ENCODE measurements around the gene PRRX2. TPM values are rescaled to one million over a fixed set of nuclear protein-coding genes. Genes with fewer than 3 reads are reported as not detected.
"Not testable (repeated sequence)": the region's sequence is repeated elsewhere in the genome, so short reads cannot be mapped to it uniquely, and the experiment has no call there.

PRRX2 gene
- total and polyA plus RNA-seq, 7 experiments from 2014 or later = 1.1 TPM; not detected in 6

DNA sequence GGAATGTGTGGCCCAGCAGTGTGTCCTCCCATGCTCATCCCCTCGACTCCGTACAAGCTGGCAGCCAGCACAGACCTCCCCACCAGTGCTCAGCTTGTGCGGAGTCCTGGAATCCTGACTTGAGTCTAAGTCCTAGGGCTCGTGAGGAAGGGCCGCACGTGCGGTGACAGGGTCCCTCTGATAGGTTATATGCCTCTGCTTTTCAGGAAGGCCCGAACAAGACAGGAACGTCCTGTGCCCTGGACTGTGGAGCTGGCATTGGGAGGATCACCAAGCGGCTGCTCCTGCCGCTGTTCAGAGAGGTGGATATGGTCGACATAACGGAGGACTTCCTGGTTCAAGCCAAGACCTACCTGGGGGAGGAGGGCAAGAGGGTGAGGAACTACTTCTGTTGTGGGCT is 31.6 kb upstream of the PRRX2 start:
- H3K27me3 Mint-ChIP-seq = no peaks in the 10 kb centered on the region
- no peak for DNase-seq
- peaks cover 0 to 13% (median 9%) of the 10 kb centered on the region in 5 donors for H3K36me3 Mint-ChIP-seq
- H3K4me3 Mint-ChIP-seq = no peak overlapping the region
- no peak overlapping the region for H3K27ac Mint-ChIP-seq
- ChIA-PET POLR2A (interaction anchor here (0.6 kb wide), 1 partner anchor 253 kb away, joined by 3 read pairs; no protein-coding TSS in a partner anchor), CTCF (interaction anchor here (1.2 kb wide), 1 partner anchor 10 kb away, joined by 3 read pairs; no protein-coding TSS in a partner anchor)
- H3K9me3 ChIP-seq (ENCODE audit: control insufficient read depth in 2 of 3, low read length in 3 of 3) = no peaks in the 10 kb centered on the region
- no peak for ATAC-seq
- H3K27ac ChIP-seq (ENCODE audit: low read depth, low read length) = no peak overlapping the region
- peaks cover 6 to 11% of the 10 kb centered on the region in 2 donors for H3K4me1 ChIP-seq (ENCODE audit: control insufficient read depth in 2 of 2, insufficient read depth in 2 of 2, low read length in 2 of 2)
- intact Hi-C loops (cut with micrococcal nuclease) = no loop called here
- peaks cover 0 to 2% (median 0%) of the 10 kb centered on the region in 11 donors for H3K9me3 Mint-ChIP-seq
- H3K4me1 Mint-ChIP-seq = peaks cover 26 to 43% (median 40%) of the 10 kb centered on the region in 7 donors
- H3K27me3 ChIP-seq (ENCODE audit: control insufficient read depth in 2 of 2, insufficient read depth in 2 of 2, low read length in 2 of 2) = no peaks in the 10 kb centered on the region
- no peak overlapping the region for H3K4me3 ChIP-seq (ENCODE audit: low read length)
- peaks cover 6 to 77% (median 18%) of the 10 kb centered on the region in 3 experiments for H3K36me3 ChIP-seq (ENCODE audit: control insufficient read depth in 2 of 3, insufficient read depth in 3 of 3, low read length in 3 of 3)

DNA sequence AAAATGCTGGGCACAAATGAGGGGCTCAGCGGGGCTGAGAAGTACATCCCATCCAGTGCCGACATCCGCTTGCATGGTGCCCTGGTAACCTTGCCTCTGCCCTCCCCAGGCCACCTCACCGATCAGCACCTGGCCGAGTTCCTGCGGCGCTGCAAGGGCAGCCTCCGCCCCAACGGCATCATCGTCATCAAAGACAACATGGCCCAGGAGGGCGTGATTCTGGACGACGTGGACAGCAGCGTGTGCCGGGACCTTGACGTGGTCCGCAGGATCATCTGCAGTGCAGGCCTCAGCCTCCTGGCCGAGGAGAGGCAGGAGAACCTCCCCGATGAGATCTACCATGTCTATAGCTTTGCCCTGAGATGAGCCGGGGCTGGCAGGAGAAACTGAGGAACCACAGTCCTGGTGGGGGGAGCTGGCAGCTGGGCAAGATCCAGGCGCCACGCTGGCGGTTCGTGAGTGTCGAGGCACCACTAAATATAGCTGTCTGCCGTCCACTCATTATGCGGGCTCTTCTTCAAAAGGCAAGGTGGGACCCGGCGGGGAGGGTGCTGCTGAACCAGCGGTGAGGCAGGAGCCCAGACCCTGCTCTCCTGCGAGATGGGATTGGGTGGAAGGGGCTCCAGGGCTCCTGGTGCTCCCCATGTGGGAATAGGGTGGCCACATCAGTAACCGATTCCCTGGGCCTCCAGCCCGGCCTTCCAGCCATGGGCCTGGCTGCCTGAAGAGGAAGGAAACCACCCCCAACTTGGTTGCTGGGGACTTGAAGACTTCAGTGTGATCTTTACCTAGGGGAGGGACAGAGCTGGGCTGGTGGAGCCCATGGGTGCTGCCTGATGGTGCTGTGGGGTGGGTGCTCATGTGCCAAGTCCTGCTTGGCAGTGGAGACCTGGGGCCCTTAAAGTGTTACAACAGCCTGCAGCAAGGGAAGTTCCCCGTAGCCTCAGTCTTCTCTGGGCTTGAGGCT is 30.1 kb upstream of the PRRX2 start:
- ChIA-PET POLR2A (interaction anchor here (0.6 kb wide), 1 partner anchor 10 kb away, joined by 3 read pairs; no protein-coding TSS in a partner anchor), CTCF (no interaction called here)
- Histone ChIP-seq H3K27ac (ENCODE audit: low read depth, low read length) (no peak overlapping the region), H3K4me3 (ENCODE audit: low read length) (no peak overlapping the region), H3K36me3 (ENCODE audit: control insufficient read depth in 2 of 3, insufficient read depth in 3 of 3, low read length in 3 of 3) (peaks cover 6 to 90% (median 18%) of the 10 kb centered on the region in 3 experiments), H3K4me1 (ENCODE audit: control insufficient read depth in 2 of 2, insufficient read depth in 2 of 2, low read length in 2 of 2) (peaks cover 3 to 9% of the 10 kb centered on the region in 2 donors), H3K27me3 (ENCODE audit: control insufficient read depth in 2 of 2, insufficient read depth in 2 of 2, low read length in 2 of 2) (no peaks in the 10 kb centered on the region), H3K9me3 (ENCODE audit: control insufficient read depth in 2 of 3, low read length in 3 of 3) (no peaks in the 10 kb centered on the region)
- DNase-seq (no peak), ATAC-seq (no peak)
- intact Hi-C loops (cut with micrococcal nuclease) = no loop called here
- Mint-ChIP-seq H3K4me1 (peaks cover 21 to 34% (median 31%) of the 10 kb centered on the region in 7 donors), H3K27ac (peak overlapping the region in 2 of 9 donors; percentile 18 to 48), H3K36me3 (peaks cover 0 to 13% (median 9%) of the 10 kb centered on the region in 5 donors), H3K4me3 (peak overlapping the region in 1 of 10 donors; percentile 25), H3K9me3 (peaks cover 0 to 2% (median 0%) of the 10 kb centered on the region in 11 donors), H3K27me3 (no peaks in the 10 kb centered on the region)

DNA sequence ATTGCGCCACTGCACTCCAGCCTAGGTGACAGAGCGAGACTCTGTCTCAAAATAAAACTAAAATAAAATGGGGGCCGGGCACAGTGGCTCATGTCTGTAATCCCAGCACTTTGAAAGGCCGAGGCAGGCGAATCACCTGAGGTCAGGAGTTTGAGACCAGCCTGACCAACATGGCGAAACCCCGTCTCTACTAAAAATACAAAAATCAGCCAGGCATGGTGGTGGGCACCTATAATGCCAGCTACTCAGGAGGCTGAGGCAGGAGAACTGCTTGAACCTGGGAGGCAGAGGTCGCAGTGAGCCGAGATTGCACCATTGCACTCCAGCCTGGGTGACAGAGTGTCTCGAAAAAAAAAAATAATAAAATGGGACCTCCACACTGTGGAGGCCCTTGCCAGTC is 29.1 kb upstream of the PRRX2 start:
- H3K36me3 ChIP-seq (ENCODE audit: control insufficient read depth in 2 of 3, insufficient read depth in 3 of 3, low read length in 3 of 3) = peaks cover 6 to 83% (median 18%) of the 10 kb centered on the region in 3 experiments

DNA sequence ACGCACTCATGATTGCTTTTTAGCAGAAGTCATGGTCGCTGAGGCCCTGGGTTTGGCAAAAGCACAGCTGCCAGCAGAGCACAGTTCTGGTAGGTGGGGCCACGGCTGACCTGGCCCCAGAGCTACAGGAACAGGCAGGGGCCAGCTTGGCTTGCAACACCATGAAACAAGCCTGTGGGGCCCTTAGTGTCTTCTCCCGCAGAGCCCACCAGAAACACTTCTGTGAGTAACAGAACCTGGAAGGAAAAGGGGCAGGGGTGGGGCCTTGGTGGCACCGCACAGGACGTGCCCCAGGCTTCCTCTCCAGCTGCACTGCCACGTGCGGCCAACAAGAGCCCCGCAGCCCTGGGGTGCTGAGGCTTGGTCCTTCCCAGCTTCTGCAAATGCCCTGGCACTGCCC is 28.3 kb upstream of the PRRX2 start:
- Histone ChIP-seq H3K4me1 (ENCODE audit: control insufficient read depth in 2 of 2, insufficient read depth in 2 of 2, low read length in 2 of 2) (peaks cover 16 to 18% of the 10 kb centered on the region in 2 donors), H3K9me3 (ENCODE audit: control insufficient read depth in 2 of 3, low read length in 3 of 3) (no peaks in the 10 kb centered on the region), H3K4me3 (ENCODE audit: low read length) (no peak overlapping the region), H3K27ac (ENCODE audit: low read depth, low read length) (no peak overlapping the region), H3K27me3 (ENCODE audit: control insufficient read depth in 2 of 2, insufficient read depth in 2 of 2, low read length in 2 of 2) (no peaks in the 10 kb centered on the region), H3K36me3 (ENCODE audit: control insufficient read depth in 2 of 3, insufficient read depth in 3 of 3, low read length in 3 of 3) (peaks cover 6 to 81% (median 18%) of the 10 kb centered on the region in 3 experiments)
- CTCF ChIA-PET = interaction anchor here (0.7 to 1.4 kb wide), 5 partner anchors 13 to 872 kb away, joined by 3 to 6 read pairs (median 3); no protein-coding TSS in a partner anchor
- DNase-seq (no peak), ATAC-seq (no peak)
- Mint-ChIP-seq H3K9me3 (peaks cover 0 to 2% (median 0%) of the 10 kb centered on the region in 11 donors), H3K4me1 (peaks cover 19 to 31% (median 24%) of the 10 kb centered on the region in 7 donors), H3K4me3 (no peak overlapping the region), H3K27me3 (no peaks in the 10 kb centered on the region), H3K27ac (peak overlapping the region in 1 of 9 donors; percentile 75), H3K36me3 (peaks cover 0 to 13% (median 9%) of the 10 kb centered on the region in 5 donors)
- intact Hi-C loops (cut with micrococcal nuclease) = no loop called here
- POLR2A ChIA-PET = interaction anchor here (0.6 to 1.5 kb wide), 3 partner anchors 9 to 495 kb away, joined by 3 to 8 read pairs (median 4); no protein-coding TSS in a partner anchor

More for the DNA sequence above, 29.1 kb upstream of the PRRX2 start:
- ATAC-seq; H3K27ac Mint-ChIP-seq; intact Hi-C loops (cut with micrococcal nuclease); H3K9me3 Mint-ChIP-seq; H3K9me3 ChIP-seq (ENCODE audit: control insufficient read depth in 2 of 3, low read length in 3 of 3); H3K4me3 Mint-ChIP-seq; H3K27me3 Mint-ChIP-seq; H3K27me3 ChIP-seq (ENCODE audit: control insufficient read depth in 2 of 2, insufficient read depth in 2 of 2, low read length in 2 of 2); DNase-seq; H3K4me3 ChIP-seq (ENCODE audit: low read length); H3K27ac ChIP-seq (ENCODE audit: low read depth, low read length): not testable (repeated sequence)
- peaks cover 13 to 18% of the 10 kb centered on the region in 2 donors for H3K4me1 ChIP-seq (ENCODE audit: control insufficient read depth in 2 of 2, insufficient read depth in 2 of 2, low read length in 2 of 2)
- ChIA-PET CTCF (interaction anchor here (1.4 kb wide), 1 partner anchor 12 kb away, joined by 6 read pairs; no protein-coding TSS in a partner anchor), POLR2A (interaction anchor here (0.7 to 1.5 kb wide), 3 partner anchors 9 to 1041 kb away, joined by 3 to 8 read pairs (median 4); no protein-coding TSS in a partner anchor)
- Mint-ChIP-seq H3K4me1 (peaks cover 24 to 35% (median 30%) of the 10 kb centered on the region in 7 donors), H3K36me3 (peaks cover 0 to 13% (median 9%) of the 10 kb centered on the region in 5 donors)

DNA sequence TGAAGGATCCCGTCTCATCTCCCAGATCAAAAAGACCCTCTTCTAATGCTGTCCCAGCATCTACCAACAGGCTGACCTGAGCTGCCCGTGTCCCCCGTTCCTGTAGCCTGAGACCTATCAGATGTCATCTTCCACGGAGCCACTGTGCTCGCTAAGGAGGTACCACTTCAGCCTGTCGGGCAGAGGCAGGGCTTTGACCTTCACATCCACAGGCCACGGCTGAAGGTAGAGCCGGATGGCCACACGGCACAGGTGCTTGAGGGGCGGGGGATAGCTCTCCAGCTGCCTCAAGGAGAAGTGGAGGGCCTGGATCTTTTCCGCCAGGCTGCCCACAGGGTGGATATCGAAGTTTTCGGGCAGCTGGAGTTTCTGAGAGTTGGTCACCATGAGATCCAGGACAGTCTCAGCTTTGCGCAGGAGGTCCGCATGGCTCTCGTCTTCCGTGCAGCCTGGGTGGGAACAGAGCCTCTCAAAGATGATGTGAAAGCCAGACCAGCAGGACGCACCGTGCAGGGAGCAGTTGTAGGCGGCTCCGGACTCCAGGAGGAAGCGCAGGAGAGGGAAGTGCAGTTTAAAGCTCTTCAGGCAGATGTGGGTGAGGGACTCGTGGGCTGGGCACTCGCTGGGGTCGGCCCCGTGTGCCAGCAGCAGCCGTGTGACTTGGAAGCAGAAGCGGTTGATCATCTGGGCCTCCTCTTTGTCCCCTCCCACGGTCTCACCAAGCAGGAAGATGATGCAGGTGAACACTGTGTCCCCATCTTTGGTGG is 27.6 kb upstream of the PRRX2 start:
- ChIA-PET POLR2A (interaction anchor here (0.6 to 1.5 kb wide), 2 partner anchors 10 to 302 kb away, joined by 4 to 8 read pairs; no protein-coding TSS in a partner anchor), CTCF (interaction anchor here (0.7 to 1.4 kb wide), 4 partner anchors 14 to 873 kb away, joined by 3 to 6 read pairs (median 3); no protein-coding TSS in a partner anchor)
- H3K36me3 ChIP-seq (ENCODE audit: control insufficient read depth in 2 of 3, insufficient read depth in 3 of 3, low read length in 3 of 3) = peaks cover 6 to 75% (median 13%) of the 10 kb centered on the region in 3 experiments
- Mint-ChIP-seq H3K27ac (peak overlapping the region in 7 of 9 donors; percentile 25 to 75 (median 63)), H3K4me3 (peak overlapping the region in 4 of 10 donors; percentile 38 to 86 (median 52)), H3K36me3 (peaks cover 0 to 12% (median 5%) of the 10 kb centered on the region in 5 donors), H3K27me3 (no peaks in the 10 kb centered on the region), H3K9me3 (peaks cover 0 to 2% (median 0%) of the 10 kb centered on the region in 11 donors), H3K4me1 (peaks cover 19 to 31% (median 23%) of the 10 kb centered on the region in 7 donors)
- ATAC-seq (no peak), DNase-seq (no peak)
- H3K4me3 ChIP-seq (ENCODE audit: low read length) = no peak overlapping the region
- H3K4me1 ChIP-seq (ENCODE audit: control insufficient read depth in 2 of 2, insufficient read depth in 2 of 2, low read length in 2 of 2) = peaks cover 16 to 18% of the 10 kb centered on the region in 2 donors
- H3K27ac ChIP-seq (ENCODE audit: low read depth, low read length) = no peak overlapping the region
- no peaks in the 10 kb centered on the region for H3K9me3 ChIP-seq (ENCODE audit: control insufficient read depth in 2 of 3, low read length in 3 of 3)
- intact Hi-C loops (cut with micrococcal nuclease) = no loop called here
- no peaks in the 10 kb centered on the region for H3K27me3 ChIP-seq (ENCODE audit: control insufficient read depth in 2 of 2, insufficient read depth in 2 of 2, low read length in 2 of 2)
